ENCODE data around the gene RNF180. TPM values are rescaled to one million over a fixed set of nuclear protein-coding genes. Genes with fewer than 3 reads are reported as not detected.

RNF180 gene
- total RNA-seq, 1 donor from 2014 or later = 12.2 TPM

DNA sequence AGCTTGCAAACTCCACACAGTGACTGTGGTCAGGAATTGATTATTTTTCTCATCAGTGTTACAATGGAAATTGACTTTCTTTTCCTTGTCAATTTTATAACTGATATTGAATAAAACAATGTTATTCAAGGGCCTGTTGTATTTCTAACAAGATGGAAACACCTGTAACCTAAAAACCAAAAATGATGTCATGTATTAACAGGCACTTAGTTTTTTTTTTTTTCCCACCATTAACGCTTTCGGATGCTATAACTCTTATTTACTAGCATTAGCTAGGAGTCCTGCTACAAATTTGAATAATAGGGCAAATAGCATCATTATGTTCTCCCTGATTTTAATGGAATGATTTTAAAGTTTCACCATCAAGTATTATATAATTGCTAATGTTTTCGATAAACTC lies 30.3 kb downstream of the RNF180 start:
- H3K27ac ChIP-seq = no peak overlapping the region
- DNase-seq (no peak), ATAC-seq (no peak)
- H3K9me3 ChIP-seq = no peaks in the 10 kb centered on the region
- intact Hi-C loops (cut with DNase I) = no loop called here
- H3K4me3 ChIP-seq = no peak overlapping the region
- no peaks in the 10 kb centered on the region for H3K4me1 ChIP-seq
- TF ChIP-seq, protein P1, sequence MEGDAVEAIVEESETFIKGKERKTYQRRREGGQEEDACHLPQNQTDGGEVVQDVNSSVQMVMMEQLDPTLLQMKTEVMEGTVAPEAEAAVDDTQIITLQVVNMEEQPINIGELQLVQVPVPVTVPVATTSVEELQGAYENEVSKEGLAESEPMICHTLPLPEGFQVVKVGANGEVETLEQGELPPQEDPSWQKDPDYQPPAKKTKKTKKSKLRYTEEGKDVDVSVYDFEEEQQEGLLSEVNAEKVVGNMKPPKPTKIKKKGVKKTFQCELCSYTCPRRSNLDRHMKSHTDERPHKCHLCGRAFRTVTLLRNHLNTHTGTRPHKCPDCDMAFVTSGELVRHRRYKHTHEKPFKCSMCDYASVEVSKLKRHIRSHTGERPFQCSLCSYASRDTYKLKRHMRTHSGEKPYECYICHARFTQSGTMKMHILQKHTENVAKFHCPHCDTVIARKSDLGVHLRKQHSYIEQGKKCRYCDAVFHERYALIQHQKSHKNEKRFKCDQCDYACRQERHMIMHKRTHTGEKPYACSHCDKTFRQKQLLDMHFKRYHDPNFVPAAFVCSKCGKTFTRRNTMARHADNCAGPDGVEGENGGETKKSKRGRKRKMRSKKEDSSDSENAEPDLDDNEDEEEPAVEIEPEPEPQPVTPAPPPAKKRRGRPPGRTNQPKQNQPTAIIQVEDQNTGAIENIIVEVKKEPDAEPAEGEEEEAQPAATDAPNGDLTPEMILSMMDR (IDR thresholded peaks at IDR 0.05) = no peak
- no peaks in the 10 kb centered on the region for H3K27me3 ChIP-seq (ENCODE audit: low read depth)
- no peaks in the 10 kb centered on the region for H3K36me3 ChIP-seq

DNA sequence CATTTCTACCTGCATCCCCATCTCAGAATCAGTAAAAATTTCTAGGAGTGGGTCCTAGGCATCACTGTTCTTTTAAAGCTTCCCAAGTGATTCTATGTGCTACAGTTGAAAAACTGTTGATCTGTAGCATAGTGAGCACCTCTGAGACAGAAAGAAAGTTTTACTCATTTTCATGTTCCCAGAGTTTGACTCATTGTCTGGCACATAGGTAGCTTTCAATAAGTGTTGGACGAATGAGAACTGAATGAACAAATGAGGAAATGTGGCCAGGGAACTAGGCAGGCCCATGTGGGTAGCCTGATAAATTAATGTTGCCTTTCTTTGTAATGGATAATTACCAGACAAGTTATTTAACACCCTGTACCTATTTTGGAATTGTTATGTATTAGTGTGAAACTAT lies 33.8 kb downstream of the RNF180 start:
- Histone ChIP-seq H3K4me1 (no peaks in the 10 kb centered on the region), H3K4me3 (no peak overlapping the region), H3K27ac (no peak overlapping the region), H3K9me3 (no peaks in the 10 kb centered on the region), H3K27me3 (ENCODE audit: low read depth) (no peaks in the 10 kb centered on the region), H3K36me3 (no peaks in the 10 kb centered on the region)
- TF ChIP-seq, protein P1 (IDR thresholded peaks at IDR 0.05) = no peak
- intact Hi-C loops (cut with DNase I) = no loop called here
- no peak for ATAC-seq
- DNase-seq = no peak

DNA sequence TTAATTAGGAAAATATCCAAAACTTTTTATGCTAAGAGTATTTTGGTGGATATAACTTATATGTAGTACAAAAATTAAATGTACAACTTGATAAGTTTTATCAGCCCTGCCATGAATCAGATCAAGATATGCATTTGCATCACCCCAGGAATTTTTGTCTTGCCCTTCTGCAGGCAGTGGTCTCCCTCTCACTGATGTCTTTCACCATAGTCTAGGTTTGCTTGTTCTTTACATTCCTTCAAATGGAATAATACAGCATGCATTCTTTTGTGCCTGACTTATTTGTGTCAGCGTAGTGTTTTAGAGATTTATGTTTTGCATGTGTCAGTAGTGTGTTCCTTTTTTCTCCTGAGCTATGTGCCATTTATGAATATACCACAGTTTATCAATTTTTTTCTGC lies 36.4 kb downstream of the RNF180 start:
- H3K27me3 ChIP-seq (ENCODE audit: low read depth) = no peaks in the 10 kb centered on the region
- H3K4me3 ChIP-seq = no peak overlapping the region
- H3K4me1 ChIP-seq = no peaks in the 10 kb centered on the region
- DNase-seq (no peak), ATAC-seq (no peak)
- intact Hi-C loops (cut with DNase I) = no loop called here
- TF ChIP-seq, protein P1 (IDR thresholded peaks at IDR 0.05) = no peak
- H3K36me3 ChIP-seq = no peaks in the 10 kb centered on the region
- H3K27ac ChIP-seq = no peak overlapping the region
- no peaks in the 10 kb centered on the region for H3K9me3 ChIP-seq

DNA sequence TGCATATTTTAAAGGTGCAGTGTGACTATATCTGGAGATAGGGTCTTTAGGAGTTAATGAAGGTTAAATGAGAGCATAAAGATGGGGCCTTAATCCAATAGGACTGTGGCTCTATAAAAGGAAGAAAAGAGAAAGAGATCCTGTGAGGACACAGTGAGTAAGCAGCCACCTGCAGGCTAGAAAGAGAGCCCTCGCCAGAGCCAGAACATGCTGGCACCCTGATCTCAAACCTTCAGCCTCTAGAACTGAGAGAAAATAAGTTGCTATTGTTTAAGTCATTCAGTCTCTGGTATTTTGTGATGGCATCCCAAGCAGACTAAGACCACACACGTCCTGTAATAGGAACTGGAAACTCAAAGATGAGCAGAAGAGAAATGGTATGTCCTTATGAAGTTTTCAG lies 41.0 kb downstream of the RNF180 start:
- DNase-seq = no peak
- H3K27me3 ChIP-seq (ENCODE audit: low read depth) = no peaks in the 10 kb centered on the region

DNA sequence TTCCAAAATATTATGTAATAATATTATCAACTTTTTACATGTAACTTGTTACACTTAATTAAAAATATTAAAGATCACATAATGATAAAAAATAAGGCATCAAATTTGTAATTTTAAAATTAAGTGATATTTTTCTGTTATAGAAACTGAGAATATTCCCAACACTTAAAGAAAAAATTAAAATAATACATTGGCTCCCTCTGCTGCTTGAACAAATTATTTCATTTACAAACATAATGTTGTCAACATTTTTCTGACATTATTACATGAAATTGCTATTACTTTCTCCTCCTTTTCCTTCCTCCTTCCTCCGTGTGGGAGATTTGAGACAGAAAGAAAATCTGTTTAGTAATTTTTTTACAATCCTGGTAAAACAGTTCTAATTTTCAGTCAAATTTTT lies 42.3 kb downstream of the RNF180 start:
- TF ChIP-seq, protein P1 (IDR thresholded peaks at IDR 0.05) = peak; percentile 9
- H3K4me1 ChIP-seq = no peaks in the 10 kb centered on the region
- H3K27me3 ChIP-seq (ENCODE audit: low read depth) = no peaks in the 10 kb centered on the region
- no peak for DNase-seq
- intact Hi-C loops (cut with DNase I) = no loop called here
- no peaks in the 10 kb centered on the region for H3K36me3 ChIP-seq
- H3K27ac ChIP-seq = no peak overlapping the region
- no peak overlapping the region for H3K4me3 ChIP-seq
- H3K9me3 ChIP-seq = no peaks in the 10 kb centered on the region
- no peak for ATAC-seq

More for the DNA sequence above, 41.0 kb downstream of the RNF180 start:
- no peak for ATAC-seq
- Histone ChIP-seq H3K4me1 (no peaks in the 10 kb centered on the region), H3K36me3 (no peaks in the 10 kb centered on the region), H3K4me3 (no peak overlapping the region), H3K27ac (no peak overlapping the region), H3K9me3 (no peaks in the 10 kb centered on the region)
- TF ChIP-seq, protein P1 (IDR thresholded peaks at IDR 0.05) = no peak
- intact Hi-C loops (cut with DNase I) = no loop called here

DNA sequence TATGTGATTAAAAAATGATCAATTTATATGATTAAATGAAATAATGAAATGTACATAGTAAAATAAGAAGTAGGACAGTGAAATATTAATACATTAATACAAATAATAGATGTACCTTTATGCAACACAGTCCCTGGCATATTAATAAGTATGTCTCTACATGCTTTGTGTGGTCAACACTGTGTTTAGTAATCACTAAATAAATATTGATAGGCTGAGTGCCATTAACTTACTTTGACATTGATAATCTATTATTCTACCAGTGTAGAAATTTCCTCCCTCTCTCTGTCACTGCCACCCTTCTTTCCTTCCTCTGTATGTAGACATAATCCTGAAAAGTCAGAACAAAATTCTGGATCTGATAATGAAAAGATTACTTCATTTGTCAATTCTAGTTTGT lies 43.7 kb downstream of the RNF180 start:
- Histone ChIP-seq H3K36me3 (no peaks in the 10 kb centered on the region), H3K4me1 (no peaks in the 10 kb centered on the region), H3K9me3 (no peaks in the 10 kb centered on the region), H3K27me3 (ENCODE audit: low read depth) (no peaks in the 10 kb centered on the region), H3K27ac (no peak overlapping the region), H3K4me3 (no peak overlapping the region)
- TF ChIP-seq, protein P1 (IDR thresholded peaks at IDR 0.05) = no peak
- ATAC-seq (no peak), DNase-seq (no peak)
- intact Hi-C loops (cut with DNase I) = no loop called here

All from lower lobe of right lung (tissue), 2 donors.